DMS79 (cell line): ENCODE results near the gene DNM1.

Source experiments
- DNase-seq: peaks from one replicate; lab custom pipeline; 2025; lab: John Stamatoyannopoulos, UW

Gene DNM1

GRCh38 chr9:128252317-128253139, 49.3 kb downstream of the DNM1 start:
- DNase-seq, result no peak

GRCh38 chr9:128253140-128253990, 50.2 kb downstream of the DNM1 start:
- no peak for DNase-seq

- DNase-seq, result no peak
Observed at GRCh38 chr9:128253991-128254346, 50.8 kb downstream of the DNM1 start.

- no peak for DNase-seq
Observed at GRCh38 chr9:128254362-128254761, 51.2 kb downstream of the DNM1 start.

- no peak for DNase-seq
Observed at GRCh38 chr9:128254855-128255759, 51.9 kb downstream of the DNM1 start.

GRCh38 chr9:128257086-128257825, 54.1 kb downstream of the DNM1 start:
- peak; percentile 62 for DNase-seq

- DNase-seq, result no peak
Observed at GRCh38 chr9:128257907-128258306, 54.7 kb downstream of the DNM1 start.

- no peak for DNase-seq
Observed at GRCh38 chr9:128258326-128258725, 55.1 kb downstream of the DNM1 start.

GRCh38 chr9:128259156-128259555, 56.0 kb downstream of the DNM1 start:
- DNase-seq, result no peak

GRCh38 chr9:128260340-128260739, 57.2 kb downstream of the DNM1 start:
- no peak for DNase-seq

GRCh38 chr9:128262687-128263086, 59.5 kb downstream of the DNM1 start:
- DNase-seq, result no peak

GRCh38 chr9:128265348-128265847, 62.2 kb downstream of the DNM1 start:
- DNase-seq, result no peak

- DNase-seq, result no peak
Observed at GRCh38 chr9:128266868-128267590, 63.9 kb downstream of the DNM1 start.

GRCh38 chr9:128271112-128271511, 67.9 kb downstream of the DNM1 start:
- DNase-seq, result no peak

GRCh38 chr9:128271512-128271911, 68.3 kb downstream of the DNM1 start:
- no peak for DNase-seq

- no peak for DNase-seq
Observed at GRCh38 chr9:128274245-128274644, 71.1 kb downstream of the DNM1 start.

GRCh38 chr9:128275198-128276007, 72.2 kb downstream of the DNM1 start, which contains the start of gene GOLGA2:
Gene GOLGA2 (minus strand): TSS chr9:128276007. CDS start chr9:128275976, 31 bp downstream.
- DNase-seq, result no peak

GRCh38 chr9:128276008-128276573, 72.9 kb downstream of the DNM1 start, which contains the start of gene SWI5:
Gene SWI5 (plus strand): TSS chr9:128276276.
- DNase-seq, result peak; percentile 95
